Subcutaneous abdominal adipose tissue (tissue), 5 donors: ENCODE data around the gene AIFM2.
"Not testable (repeated sequence)": the region's sequence is repeated elsewhere in the genome, so short reads cannot be mapped to it uniquely, and the experiment has no call there.

Source experiments
- H3K27ac ChIP-seq: one replicate; pipeline ENCODE4 v1.7.0; 2013; ENCODE audit warnings: low read depth, mild to moderate bottlenecking, inconsistent platforms, low read length, moderate library complexity
- H3K27me3 ChIP-seq, 5 donors: one replicate each; pipeline ENCODE4 v1.7.0; 2013; ENCODE audit warnings: low read length in 5 of 5, inconsistent platforms in 1 of 5; ENCODE audit not compliant: control insufficient read depth in 5 of 5, insufficient read depth in 4 of 5
- H3K36me3 ChIP-seq, 5 donors: one replicate each; pipeline ENCODE4 v1.7.0; 2013; ENCODE audit warnings: low read length in 5 of 5; ENCODE audit not compliant: control insufficient read depth in 5 of 5, insufficient read depth in 5 of 5
- H3K4me1 ChIP-seq, 5 donors: one replicate each; pipeline ENCODE4 v1.7.0; 2013; ENCODE audit warnings: low read length in 5 of 5, mild to moderate bottlenecking in 3 of 5, moderate library complexity in 1 of 5; ENCODE audit not compliant: control insufficient read depth in 5 of 5, insufficient read depth in 5 of 5
- H3K4me3 ChIP-seq, 5 donors: one replicate each; pipeline ENCODE4 v1.7.0; 2013; ENCODE audit warnings: low read length in 5 of 5, low read depth in 1 of 5
- H3K9ac ChIP-seq, 5 donors: one replicate each; pipeline ENCODE4 v1.7.0; 2013; ENCODE audit warnings: low read length in 5 of 5, mild to moderate bottlenecking in 4 of 5, moderate library complexity in 3 of 5
- H3K9me3 ChIP-seq, 5 donors: one replicate each; pipeline ENCODE4 v1.7.0; 2013; ENCODE audit warnings: low read length in 5 of 5; ENCODE audit not compliant: control insufficient read depth in 5 of 5
- donor health status: healthy.
- donor health status: healthy.
- donor health status: healthy.
- donor health status: healthy.
- donor health status: healthy.

Gene AIFM2

DNA sequence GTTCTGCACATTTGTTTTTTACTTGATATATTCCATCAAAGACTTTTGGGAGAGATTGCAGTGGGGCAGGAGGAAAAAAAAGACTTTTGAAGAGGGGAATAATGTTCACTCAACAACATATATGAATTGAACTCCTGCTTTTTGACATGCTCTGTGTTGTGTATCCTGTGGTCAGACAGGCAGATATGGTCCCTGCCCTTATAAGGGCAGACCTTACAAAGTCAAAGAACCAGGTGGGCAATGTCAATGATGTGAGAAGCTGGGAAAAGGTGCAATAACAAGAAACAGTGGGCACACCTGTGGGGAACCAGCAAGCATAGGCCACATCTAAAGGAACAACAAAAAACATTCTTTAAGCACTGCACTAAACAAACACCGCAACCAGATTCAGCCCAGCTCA lies 8.2 kb downstream of the AIFM2 start:
- peak overlapping the region; percentile 72 for H3K27ac ChIP-seq
- H3K27me3 ChIP-seq = no peaks in the 10 kb centered on the region
- H3K4me3 ChIP-seq = no peak overlapping the region
- H3K9me3 ChIP-seq = no peaks in the 10 kb centered on the region
- H3K9ac ChIP-seq = peak overlapping the region in 1 of 5 donors; percentile 3
- peaks cover 5 to 76% (median 57%) of the 10 kb centered on the region in 5 donors for H3K4me1 ChIP-seq
- H3K36me3 ChIP-seq = peaks cover 0 to 53% (median 42%) of the 10 kb centered on the region in 5 donors

DNA sequence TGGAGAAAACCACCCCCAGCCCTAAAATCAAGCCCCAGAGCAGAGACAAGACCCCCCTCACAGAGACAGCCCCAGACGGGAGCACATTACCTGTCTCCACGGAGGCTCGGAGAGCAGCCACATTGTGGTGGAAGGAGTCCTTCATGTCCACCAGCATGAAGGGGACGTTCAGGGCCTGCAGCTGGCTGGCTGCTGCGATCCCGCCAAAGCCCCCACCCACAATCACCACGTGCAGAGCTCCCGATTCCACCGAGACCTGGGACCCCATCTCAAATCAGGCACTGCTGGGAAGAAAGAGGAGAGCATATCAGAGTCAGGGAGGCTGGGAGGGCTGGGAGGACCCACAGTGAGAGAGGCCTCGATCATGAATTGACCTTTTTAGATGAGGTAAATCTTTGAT lies 8.8 kb downstream of the AIFM2 start:
- H3K4me1 ChIP-seq = peaks cover 5 to 76% (median 60%) of the 10 kb centered on the region in 5 donors
- peak overlapping the region; percentile 72 for H3K27ac ChIP-seq
- H3K36me3 ChIP-seq = peaks cover 0 to 59% (median 48%) of the 10 kb centered on the region in 5 donors
- H3K9me3 ChIP-seq = no peaks in the 10 kb centered on the region
- H3K4me3 ChIP-seq = no peak overlapping the region
- H3K9ac ChIP-seq = peak overlapping the region in 1 of 5 donors; percentile 15
- no peaks in the 10 kb centered on the region for H3K27me3 ChIP-seq

DNA sequence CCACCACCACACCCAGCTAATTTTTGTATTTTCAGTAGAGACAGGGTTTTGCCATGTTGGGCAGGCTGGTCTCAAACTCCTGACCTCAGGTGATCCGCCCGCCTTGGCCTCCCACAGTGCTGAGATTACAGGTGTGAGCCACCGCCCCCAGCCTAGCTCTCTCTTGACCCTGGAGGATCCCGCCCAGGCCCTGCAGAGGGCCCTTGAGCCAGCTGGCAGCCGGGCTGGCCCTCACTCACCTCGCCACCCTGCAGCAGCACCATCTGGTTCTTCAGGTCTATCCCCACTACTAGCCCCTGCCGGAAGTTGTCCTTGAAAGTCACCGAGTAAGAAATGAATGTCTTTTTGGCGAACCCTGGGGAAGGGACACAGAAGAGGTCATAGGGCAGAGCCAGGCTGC lies 9.5 kb downstream of the AIFM2 start:
- H3K36me3 ChIP-seq = peaks cover 6 to 65% (median 51%) of the 10 kb centered on the region in 5 donors
- H3K27ac ChIP-seq = peak overlapping the region; percentile 72
- H3K27me3 ChIP-seq, H3K4me3 ChIP-seq, H3K9me3 ChIP-seq: not testable (repeated sequence)
- H3K4me1 ChIP-seq = peaks cover 5 to 77% (median 60%) of the 10 kb centered on the region in 5 donors
- H3K9ac ChIP-seq = peak overlapping the region in 1 of 5 donors; percentile 15

DNA sequence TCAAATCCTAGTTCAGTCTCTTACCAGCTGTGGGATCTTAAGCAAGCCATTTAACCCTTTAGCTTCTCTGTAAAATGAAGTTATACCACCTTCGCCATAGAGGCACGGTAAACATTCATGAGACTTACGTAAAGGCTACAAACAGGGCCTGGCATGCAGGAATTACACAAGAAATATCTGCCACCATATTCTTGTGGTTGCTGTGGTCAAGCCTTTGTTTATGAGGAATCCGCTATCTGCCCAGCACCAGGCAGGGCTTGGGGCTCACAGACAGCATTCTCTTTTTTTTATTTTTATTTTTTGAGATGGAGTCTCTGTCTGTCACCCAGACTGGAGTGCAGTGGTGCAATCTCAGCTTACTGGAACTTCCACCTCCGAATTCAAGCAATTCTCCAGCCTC lies 9.9 kb downstream of the AIFM2 start:
- Histone ChIP-seq H3K36me3 (peaks cover 6 to 65% (median 54%) of the 10 kb centered on the region in 5 donors), H3K27ac (peak overlapping the region; percentile 72), H3K9ac (no peak overlapping the region), H3K9me3 (no peaks in the 10 kb centered on the region), H3K27me3 (no peaks in the 10 kb centered on the region), H3K4me1 (peaks cover 5 to 77% (median 60%) of the 10 kb centered on the region in 5 donors), H3K4me3 (no peak overlapping the region)

DNA sequence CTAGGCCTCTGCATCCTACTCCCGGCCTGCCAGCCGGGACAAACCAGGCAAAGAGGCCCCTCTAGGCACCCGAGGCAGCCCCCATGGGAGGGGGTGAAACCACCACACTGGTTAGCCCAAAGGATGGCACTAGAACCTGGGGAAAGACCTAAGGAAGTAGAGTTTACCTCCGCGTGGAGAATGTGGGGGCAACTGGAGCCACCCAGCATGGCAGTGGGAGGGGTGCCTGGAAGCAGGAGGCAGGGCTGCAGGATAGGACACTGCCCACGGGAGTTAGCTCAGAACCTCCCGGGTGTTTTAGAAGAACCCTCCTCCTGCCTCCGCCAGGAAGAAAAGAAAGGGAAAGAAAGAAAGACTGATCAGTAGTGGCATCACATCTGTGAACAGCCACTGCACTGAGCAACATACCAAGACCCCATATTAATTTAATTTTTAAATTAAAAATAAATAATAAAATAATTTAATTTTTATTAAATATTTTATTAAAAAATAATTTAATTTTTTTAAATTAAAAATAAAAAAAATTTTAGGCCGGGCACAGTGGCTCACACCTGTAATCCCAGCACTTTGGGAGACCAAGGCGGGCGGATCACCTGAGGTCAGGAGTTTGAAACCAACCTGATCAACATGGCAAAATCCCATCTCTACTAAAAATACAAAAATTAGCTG lies 11.2 kb downstream of the AIFM2 start:
- Histone ChIP-seq H3K4me1 (peaks cover 2 to 77% (median 58%) of the 10 kb centered on the region in 5 donors), H3K27ac (peak overlapping the region; percentile 55), H3K9me3 (no peaks in the 10 kb centered on the region), H3K4me3 (no peak overlapping the region), H3K36me3 (peaks cover 6 to 70% (median 63%) of the 10 kb centered on the region in 5 donors), H3K27me3 (no peaks in the 10 kb centered on the region), H3K9ac (no peak overlapping the region)

DNA sequence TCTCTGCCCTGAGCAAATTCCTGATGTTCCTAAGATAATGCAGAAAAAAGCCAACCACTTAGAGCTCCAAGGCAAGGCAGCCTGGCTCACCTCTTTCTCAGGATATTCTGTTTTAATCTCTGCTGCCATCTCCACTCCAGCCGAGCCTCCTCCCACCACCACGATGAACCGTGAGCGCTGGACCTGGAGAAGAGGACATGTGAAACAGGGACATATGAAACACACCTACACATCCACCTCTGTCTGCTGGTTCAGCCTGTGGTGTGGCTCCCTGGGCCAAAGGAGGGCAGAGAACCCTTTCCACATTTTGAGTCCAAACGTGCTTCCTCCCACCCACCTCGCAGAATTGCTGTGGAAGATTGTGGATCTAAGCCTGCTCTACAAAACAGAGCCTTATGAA lies 12.2 kb downstream of the AIFM2 start:
- peaks cover 6 to 77% (median 69%) of the 10 kb centered on the region in 5 donors for H3K36me3 ChIP-seq
- H3K4me3 ChIP-seq = no peak overlapping the region
- H3K27ac ChIP-seq = peak overlapping the region; percentile 55
- H3K9ac ChIP-seq = no peak overlapping the region
- no peaks in the 10 kb centered on the region for H3K9me3 ChIP-seq
- peaks cover 2 to 76% (median 59%) of the 10 kb centered on the region in 5 donors for H3K4me1 ChIP-seq
- H3K27me3 ChIP-seq = no peaks in the 10 kb centered on the region

DNA sequence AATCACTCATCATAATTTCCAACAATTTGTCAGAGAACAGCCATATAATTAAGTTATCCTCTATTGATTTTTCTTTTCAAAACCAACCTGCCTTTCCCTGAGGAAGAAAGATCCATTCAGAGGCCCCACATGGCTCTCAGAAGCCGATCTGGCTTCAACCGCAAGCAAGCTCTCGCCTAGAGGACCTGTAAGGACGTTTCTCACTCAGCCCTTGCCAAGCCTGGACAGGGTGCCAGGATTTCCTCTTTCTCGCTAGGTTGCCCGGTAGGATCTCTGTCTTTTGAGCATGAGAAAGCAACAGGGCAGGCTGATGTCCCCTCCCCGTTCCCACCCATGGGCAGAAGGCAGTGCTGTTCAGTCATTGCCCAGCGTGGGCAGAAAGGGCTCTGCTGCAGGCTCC lies 13.0 kb downstream of the AIFM2 start:
- H3K36me3 ChIP-seq = peaks cover 6 to 85% (median 75%) of the 10 kb centered on the region in 5 donors
- peak overlapping the region in 1 of 5 donors; percentile 20 for H3K9ac ChIP-seq
- no peaks in the 10 kb centered on the region for H3K27me3 ChIP-seq
- no peak overlapping the region for H3K4me3 ChIP-seq
- peak overlapping the region; percentile 55 for H3K27ac ChIP-seq
- no peaks in the 10 kb centered on the region for H3K9me3 ChIP-seq
- H3K4me1 ChIP-seq = peaks cover 2 to 75% (median 55%) of the 10 kb centered on the region in 5 donors

DNA sequence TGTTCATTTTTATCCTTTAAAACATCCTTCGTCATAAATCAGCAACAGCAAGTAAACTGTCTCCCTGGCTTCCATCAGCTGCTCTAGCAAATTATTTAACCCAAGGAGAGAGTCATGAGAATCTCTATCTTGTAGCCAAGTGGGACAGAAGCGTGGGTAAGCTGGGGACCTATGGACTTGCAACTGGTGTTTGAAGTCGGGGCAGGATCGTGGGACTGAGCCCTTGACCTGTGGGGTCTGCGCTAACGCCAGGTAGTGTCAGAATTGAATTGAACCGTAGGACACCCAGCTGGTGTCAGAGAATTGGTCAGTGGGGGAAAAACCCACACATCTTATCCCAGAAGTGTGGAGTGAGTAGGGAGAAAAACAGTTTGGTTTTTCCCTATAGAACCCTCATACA lies 13.4 kb downstream of the AIFM2 start:
- no peaks in the 10 kb centered on the region for H3K9me3 ChIP-seq
- no peak overlapping the region for H3K9ac ChIP-seq
- no peak overlapping the region for H3K4me3 ChIP-seq
- peak overlapping the region; percentile 55 for H3K27ac ChIP-seq
- no peaks in the 10 kb centered on the region for H3K27me3 ChIP-seq
- H3K36me3 ChIP-seq = peaks cover 6 to 88% (median 76%) of the 10 kb centered on the region in 5 donors
- H3K4me1 ChIP-seq = peaks cover 2 to 71% (median 51%) of the 10 kb centered on the region in 5 donors

DNA sequence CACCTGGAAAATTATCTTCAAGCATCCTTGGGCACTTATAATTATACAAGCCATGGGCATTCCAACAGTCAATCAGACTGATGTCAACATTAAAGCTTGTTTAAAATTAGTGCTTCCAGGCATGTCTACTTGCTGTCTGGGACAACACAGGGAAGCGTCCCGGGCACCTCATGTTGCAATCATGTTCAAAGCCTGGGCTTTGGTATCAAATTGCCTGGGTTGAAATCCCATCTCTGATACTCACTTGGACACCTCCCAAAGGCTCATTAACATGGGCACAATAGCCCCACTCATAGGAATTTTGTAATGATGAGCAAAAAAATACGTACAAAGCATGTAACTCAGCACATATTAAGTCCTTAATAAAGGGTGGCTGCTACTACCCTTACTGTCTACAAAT lies 14.4 kb downstream of the AIFM2 start:
- no peak overlapping the region for H3K4me3 ChIP-seq
- H3K27ac ChIP-seq = peak overlapping the region; percentile 55
- H3K9me3 ChIP-seq = no peaks in the 10 kb centered on the region
- no peak overlapping the region for H3K9ac ChIP-seq
- no peaks in the 10 kb centered on the region for H3K27me3 ChIP-seq
- peaks cover 6 to 91% (median 80%) of the 10 kb centered on the region in 5 donors for H3K36me3 ChIP-seq
- peaks cover 2 to 71% (median 52%) of the 10 kb centered on the region in 5 donors for H3K4me1 ChIP-seq

DNA sequence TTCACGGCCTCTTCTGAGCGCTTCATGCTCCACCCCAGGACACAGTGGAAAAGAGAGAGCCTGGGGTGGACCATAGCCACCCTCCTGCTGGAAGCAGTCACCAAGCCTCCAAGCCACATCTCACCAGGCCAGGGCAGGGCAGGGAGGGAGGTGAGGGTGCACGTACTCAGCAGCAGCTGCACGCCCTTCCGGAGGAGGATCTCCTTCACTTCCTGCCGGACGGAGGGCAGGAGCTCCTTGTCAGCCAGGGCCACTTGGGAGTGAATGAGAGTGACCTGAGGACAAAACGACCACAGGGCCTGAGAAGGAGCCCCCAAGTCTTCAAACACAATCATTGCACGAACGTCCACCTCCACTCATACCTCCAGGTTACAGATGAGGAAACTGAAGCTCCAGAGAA lies 15.0 kb downstream of the AIFM2 start:
- Histone ChIP-seq H3K9me3 (no peaks in the 10 kb centered on the region), H3K36me3 (peaks cover 6 to 91% (median 79%) of the 10 kb centered on the region in 5 donors)

More for the DNA sequence above, 15.0 kb downstream of the AIFM2 start:
- no peaks in the 10 kb centered on the region for H3K27me3 ChIP-seq
- peaks cover 2 to 76% (median 57%) of the 10 kb centered on the region in 5 donors for H3K4me1 ChIP-seq
- no peak overlapping the region for H3K4me3 ChIP-seq
- no peak overlapping the region for H3K9ac ChIP-seq
- peak overlapping the region; percentile 72 for H3K27ac ChIP-seq
